ENCODE results near the gene SRC.

GRCh38 chr20:37387519-37388269 is 41.8 kb downstream of the SRC start:
- TF ChIP-seq POLR2A (IDR thresholded peaks at IDR 0.05) (no peak), CTCF (IDR thresholded peaks at IDR 0.05) (no peak)

Measured in body of pancreas (tissue), 4 donors.